Activated CD4-positive, alpha-beta T cell treated with anti-CD3 and anti-CD28 coated beads for 4 hours (primary cell): ENCODE results near the gene HOXB1.
"Not testable (repeated sequence)": the region's sequence is repeated elsewhere in the genome, so short reads cannot be mapped to it uniquely, and the experiment has no call there.

ENCODE experiments used
- DNase-seq, 2 donors: peaks; one replicate each; pipeline ENCODE4 v3.0.0-alpha.2; 2020

HOXB1 gene

DNA sequence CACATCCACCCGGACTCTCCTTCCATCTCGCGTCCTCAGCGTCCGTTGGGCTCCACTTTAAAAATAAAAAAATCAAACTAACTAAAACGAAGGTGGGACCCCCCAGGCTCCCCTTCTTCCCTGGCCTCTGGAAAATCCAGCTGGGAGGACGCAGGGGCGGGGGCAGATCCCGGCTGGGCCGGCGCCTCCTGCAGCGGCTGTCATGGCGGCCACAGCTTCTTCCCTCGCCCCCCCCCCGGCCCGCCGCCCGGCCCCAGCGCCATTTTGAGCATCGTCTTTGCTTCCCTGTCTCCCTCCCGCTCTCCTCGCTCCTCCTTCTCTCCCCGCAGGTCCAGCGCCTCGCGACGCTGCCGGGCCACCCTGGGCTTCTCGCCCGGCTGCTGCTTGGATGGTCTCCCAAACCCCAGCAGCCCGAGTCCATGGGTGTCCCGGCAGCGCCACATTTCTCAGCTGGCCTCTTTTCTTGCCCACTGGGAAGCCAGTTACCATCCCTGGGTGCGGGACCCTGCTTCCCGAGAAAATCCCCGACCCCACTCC, 10.8 kb upstream of the HOXB1 start:
- peak; percentile 33 to 43 for DNase-seq

DNA sequence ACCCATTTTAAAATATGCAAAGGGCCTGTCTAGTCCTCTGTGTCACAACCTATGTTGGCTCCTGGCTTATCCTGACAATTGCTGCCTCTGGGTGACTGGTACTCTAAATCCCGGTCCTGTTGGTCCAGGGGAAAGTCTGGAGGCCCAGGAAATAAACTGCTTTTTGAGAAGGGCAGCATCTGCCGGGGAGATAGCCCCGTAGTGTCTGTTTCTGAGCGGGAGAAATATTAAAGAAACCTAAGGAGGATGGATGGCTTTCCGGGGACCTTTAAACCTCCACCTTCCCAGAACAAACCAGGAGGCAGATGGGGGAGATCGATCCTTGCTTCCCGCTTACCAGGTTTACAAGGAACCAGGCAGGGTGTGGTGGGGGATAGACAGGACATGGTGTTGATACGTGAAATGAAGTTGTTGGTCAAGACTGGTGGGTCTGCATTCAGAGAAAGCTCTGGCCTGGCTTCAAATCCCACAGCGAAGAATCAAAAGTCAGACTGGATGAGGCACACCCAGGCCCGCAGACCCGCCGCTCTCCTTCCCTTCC, 10.3 kb upstream of the HOXB1 start:
- no peak for DNase-seq

DNA sequence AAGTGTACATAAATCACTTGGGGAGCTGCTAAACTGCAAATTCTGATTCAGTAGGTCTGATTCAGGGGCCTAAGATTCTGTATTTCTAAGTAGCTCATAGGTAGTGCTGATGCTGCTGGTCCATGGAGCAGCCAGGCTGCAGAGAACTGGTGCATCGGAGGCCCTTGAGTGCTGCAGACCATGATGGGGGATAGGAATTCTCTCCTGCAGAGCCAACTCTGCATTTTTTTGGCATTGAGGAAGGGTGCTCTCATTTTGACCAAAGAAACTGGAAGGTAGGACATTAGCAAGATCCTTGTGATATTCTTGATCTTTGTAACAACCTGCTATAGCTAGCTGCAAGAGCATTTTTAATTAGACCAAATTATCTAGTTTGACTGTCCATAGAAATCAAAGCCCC, 9.4 kb upstream of the HOXB1 start:
- no peak for DNase-seq

DNA sequence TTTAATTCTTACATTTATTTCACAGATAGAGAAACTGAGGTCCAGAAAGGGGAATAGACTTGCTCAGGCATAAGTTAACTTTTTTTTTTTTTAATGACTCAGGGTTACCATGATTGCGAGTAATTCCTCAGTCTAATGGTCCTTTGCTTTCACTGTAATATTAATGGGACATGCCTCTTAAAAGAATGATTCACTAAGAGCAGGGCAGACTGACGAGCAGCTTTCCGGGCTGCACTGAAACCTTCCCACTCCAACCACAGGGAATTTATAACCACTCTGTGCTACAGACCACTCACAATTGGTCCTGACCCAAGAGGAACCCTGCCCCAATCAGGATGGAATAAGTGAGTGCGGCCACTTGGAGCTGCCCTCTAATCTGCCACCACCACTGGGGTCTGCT, 8.4 kb upstream of the HOXB1 start:
- DNase-seq, result no peak

DNA sequence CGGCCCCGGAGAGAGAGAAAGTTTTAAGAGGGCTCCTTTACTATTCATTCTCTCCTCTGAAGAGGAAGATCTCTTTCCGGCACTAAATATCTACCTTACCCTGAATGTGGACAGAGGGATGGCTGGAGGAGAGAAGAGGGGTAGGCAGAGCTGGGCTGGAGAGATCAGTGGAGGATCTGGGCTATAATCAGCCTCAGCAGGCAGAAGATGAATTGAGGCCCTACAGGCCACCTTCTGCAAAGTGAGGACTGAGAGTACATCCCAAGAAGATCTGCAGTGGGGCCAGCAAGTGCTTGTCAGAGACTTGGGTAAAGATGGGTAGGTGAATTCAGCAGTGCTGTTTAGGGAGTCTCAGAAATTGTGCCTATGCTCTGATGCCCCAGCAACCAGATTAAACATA, 6.5 kb upstream of the HOXB1 start:
- no peak for DNase-seq

DNA sequence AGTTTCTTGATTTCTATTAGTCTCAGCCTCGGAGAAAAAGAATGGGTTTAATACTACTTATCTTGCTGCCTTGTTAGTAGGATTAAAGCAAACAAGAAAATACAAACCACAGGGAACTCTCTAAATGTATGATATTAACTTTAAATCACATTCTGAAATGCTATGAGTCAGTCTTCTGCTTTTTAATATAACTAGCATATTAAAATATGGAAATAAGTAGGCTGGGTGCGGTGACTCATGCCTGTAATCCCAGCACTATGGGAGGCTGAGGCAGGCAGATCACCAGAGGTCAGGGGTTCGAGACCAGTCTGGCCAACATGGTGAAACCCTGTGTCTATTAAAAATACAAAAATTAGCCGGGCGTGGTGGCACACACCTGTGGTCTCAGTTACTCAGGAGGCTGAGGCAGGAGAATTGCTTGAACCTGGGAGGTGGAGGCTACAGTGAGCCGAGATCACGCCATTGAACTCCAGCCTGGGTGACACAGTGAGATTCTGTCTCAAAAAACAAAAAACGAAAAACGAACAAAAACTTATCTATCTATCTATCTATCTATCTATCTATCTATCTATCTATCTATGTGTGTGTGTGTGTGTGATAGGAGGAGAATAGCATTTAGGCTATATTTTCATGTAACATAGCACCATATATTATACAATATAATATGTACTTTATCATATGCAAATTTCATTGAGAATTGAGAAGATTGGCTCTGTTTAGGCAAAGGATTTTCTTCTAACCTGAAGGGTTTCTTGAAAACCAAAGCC, 5.2 kb upstream of the HOXB1 start:
- DNase-seq, result not testable (repeated sequence)

DNA sequence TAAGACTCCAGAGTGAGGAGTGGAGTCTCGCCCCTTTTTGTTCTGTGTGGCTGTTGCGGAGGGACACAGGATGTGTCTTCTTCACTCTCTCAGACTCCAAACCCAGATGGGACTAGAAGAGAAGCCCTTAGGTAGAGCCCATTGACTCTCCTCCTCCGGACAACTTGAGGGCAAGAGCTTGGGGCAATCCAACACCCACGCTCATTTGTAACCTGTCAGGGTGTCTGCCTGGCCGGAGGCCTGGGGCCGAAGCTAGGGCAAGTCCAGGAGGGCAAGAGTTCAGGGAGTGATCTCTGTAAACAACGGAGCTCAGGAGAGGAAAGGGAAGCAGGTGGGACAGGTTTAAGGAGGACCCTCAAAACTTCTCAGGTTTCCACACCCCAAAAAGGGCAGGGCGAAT, 1.4 kb upstream of the HOXB1 start:
- no peak for DNase-seq

DNA sequence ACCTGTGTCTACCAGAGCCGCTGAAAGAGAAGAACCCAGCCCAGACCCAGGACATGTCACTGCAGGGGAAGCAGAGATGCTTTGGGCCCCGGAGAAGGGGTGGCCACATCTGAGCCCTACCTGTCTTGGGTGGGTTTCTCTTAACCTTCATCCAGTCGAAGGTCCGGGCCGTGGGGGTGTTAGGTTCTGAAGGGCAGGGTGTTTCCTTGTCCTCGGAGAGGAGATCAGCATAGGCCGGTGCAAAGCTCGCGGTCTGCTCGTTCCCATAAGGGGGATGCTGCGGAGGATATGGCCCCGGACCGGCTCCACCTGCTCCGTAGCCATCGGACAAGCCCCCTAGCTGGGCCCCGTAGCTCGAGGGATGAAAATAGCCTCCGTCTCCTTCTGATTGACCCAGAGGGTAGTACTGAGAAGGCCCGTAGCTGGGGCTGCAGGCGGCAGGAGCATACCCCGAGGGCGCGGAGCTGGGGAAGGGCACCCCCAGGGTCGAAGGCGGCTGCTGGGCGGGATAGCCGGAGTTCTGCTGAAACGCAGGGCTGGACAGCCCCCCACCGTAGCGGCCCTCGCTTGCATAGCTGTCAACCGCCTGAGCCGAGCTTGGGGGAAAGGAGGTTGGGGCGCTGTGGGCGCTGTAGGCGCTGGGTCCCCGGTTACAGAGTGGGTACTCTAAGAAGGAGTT, 464 bp downstream of the HOXB1 start:
- DNase-seq, result no peak

DNA sequence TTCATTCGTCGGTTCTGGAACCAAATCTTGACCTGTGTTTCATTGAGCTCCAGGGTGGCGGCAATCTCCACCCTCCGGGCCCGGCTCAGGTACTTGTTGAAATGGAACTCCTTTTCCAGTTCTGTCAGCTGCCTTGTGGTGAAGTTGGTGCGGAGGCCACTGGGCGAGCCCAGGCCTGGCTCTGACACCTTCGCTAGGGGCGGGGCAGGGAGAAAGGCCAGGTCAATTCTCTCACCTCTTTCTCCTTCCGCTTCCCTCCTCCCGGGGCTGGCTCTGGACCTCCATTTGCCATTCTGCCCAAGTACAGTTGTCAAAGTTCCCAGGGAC, 1.2 kb downstream of the HOXB1 start:
- no peak for DNase-seq

DNA sequence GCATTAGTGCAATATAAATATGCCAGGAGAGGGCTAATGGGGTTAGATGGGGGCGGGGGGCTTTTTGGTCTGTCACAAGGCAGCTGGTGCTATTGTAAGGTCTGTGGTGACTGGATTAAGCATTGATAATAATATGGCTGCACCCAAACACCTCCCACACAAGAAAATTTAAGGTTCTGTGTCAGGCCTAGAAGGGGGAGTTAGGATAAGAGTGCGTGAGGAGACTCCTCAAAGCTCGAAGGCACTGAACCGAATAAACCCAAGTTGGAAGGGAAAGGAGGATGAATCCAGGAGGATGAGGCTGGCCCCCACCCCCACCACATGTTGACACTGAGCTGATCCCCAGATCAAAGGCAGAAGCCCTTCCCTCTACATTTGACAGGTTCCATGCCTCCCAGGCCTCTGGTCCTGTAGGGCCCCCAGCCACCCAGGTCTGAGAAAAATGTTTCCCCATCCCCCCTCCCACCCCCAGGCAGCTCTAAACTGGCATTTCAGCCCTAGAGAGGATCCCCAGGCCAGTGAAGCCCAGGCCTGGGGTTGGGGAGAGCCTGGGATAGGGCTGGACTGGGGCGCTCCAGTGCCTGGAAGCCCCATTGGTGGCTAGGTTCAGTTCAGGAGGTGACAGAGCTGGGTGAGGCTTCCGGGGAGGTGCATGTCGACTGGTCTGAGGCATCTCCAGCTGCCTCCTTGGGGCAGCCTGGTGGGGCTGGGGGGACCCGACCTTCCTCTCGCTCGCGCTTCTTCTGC, 1.7 kb downstream of the HOXB1 start:
- DNase-seq, result no peak

DNA sequence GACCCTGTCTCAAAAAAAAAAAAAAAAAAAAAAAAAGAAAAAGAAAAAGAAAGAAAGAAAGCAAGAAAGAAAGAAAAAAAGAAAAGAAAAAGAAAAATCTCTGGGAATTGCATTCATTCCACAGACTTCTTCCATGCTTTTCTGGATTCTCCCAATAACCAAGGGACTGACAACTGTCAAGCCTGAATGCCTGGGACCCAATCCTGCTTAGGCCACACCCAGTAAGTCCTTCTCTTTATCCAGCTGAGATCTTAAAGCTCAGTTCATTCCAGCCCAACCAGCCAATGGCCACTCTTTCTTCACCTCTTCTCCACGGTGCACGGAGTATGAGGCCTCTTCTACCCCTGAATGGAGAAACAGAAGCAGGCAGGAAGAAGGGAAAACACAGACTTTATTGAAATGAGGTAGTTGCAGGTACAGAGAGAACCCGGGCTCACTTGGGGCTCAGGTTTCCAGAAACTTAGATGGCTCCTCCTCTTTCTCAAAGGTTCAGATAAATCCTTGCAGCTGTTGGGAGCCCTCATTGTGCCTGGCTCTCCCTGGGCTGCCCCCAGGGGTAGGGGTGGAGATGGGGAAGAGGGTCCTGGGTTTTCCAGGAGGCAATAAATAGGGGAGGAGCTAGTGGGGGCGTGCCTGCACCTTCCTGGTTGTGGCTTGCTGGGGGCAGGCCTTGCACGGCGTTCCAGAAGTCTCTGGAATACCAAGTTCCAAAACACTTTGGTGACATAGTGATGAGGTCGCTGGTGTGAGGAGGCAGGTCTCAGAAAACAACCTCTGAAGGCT, 2.5 kb downstream of the HOXB1 start:
- no peak for DNase-seq

DNA sequence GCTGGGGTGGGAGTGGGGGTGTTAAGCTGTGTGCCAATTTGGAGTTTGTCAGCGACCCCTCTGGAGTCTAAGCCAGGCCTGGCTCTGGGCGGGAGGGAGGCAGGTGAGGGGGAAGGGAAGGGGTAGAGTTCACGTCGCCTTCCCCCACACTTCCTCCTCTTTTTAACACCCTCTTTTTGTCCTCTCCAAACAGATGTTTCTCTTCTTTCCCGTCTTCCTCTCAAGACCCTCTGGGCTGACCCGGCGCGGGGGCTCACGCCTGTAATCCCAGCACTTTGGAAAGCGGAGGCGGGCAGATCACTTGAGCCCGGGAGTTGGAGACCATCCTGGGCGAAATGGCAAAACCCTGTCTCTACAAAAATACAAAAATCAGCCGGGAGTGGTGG, 3.3 kb downstream of the HOXB1 start:
- no peak for DNase-seq

DNA sequence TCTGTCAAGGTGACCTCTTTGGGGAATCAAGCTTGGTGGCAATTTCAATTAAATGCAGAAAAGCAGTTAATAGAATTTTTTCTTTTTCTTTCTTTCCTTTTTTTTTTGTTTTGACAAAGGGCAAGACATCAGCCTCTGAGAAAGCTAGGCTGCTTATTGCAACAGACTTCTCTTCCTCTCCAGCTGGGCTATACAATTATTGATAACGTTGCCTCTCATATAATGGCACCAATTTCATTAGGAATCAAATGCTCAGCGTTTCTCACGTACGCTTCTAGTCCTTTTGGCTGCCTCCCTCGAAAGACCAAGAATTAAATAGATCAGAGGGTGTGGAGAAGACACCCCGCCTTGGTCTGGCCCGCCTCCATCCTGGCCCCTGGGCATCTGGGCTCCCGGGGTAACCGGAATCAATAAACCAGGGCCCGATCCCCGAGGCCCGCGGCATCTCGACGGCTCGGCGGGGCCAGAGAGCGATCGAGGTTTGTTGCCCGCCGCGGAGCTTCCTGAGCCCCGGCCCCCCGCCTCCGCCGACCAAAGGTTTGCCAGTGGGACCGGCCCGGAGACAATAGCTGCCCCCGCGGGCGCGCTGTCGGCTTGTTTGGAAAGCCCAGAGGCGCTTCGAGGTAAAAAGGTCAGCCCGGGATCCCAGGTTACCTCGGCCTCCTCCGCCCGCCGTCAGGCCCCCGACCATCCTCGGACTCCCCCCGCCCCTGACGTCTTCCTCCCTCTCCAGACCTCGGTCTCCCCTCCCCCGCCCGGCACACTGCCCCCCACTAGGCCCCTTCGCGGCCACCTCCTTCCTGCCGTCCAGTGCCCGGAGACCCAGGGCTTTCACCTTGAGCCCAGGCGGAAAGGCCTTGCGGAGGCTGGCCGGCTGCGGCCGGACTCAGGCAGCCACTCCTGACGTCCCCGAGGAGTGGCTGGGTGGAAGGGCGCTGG, 3.9 kb downstream of the HOXB1 start:
- DNase-seq, result no peak

DNA sequence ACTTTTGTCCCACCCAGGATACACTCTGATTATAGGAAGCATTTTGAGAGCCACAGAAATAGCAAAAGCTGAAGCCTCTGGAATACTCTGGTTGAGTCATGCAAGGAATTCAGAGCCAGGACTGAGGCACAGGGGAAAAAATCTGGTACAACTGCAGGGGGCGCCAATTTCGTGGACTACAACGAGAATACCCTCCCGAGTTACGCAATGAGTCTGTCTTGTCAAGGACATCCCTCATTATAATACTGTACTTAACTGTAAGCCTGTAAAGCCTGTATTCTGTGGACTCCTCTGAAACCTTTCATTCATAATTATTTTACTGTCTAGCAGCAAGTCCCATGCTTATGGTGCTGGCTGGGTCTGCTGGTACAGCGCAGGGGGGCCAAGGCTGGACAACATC, 7.8 kb downstream of the HOXB1 start:
- no peak for DNase-seq

DNA sequence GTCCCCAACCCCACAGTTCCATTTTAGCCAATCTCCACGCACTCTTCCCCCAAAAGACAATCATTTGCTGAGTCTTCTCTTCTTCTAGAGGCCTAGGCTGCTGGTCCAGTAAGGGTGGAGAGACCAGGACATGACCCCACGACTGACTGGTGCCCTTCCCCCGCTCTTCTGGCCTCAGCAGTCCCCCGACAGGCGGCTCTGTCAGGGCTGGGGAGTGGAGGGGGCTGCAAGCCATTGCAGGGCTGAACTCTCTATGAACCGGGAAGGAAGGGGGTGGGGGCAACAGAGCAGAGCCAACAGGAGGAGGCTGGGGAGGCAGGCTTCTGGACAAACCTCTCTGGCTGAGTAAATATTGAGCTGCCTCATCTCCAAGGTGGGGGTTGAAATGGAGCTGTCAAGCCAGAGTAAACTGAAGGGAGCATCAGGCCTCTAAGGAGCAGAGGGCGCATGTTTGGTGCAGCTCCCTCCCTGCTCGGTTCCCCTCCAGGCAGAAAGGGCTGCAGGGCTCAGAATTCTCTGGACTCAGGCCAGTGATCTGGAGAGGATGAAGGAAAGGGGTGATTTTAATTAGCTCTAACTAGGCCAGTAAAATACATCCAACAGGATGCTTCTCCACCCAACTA, 8.7 kb downstream of the HOXB1 start:
- no peak for DNase-seq

DNA sequence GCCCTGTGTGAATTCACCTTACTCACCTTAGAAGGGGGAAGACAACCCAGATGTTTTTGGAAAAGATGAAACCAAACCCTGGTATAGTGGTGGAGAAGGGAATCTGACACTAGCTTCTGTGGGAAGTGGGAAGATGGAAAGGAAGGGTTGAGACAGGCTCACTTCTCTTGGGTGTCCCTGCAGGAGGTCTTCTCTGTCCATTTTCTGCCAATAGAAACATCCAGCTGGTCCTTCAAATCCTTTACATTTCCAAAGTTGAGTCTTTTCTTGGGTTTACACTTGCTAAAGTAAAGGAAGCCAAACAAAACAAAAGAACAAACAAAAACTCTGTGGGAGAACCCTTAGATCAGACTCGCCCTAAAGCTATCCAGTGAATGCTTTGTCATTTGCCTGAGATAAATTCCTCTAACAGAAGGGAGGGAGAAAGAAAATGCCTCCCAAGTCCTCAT, 10.2 kb downstream of the HOXB1 start:
- DNase-seq, result no peak

DNA sequence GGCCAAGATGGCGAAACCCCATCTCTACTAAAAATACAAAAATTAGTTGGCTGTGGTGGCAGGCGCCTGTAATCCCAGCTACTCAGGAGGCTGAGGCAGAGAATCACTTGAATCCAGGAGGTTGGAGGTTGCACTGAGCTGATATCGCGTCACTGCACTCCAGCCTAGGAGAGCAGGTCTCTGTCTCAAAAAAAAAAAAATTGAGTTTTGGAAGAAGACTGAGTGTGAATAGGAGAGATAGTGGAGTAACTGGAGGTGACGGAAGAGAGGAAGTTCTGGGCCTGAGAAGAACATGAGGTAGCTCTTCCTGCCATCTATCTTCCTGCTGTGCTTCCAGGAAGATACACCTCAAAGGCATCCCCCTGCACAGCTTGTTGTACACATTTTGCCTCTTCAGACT, 11.4 kb downstream of the HOXB1 start:
- DNase-seq, result no peak

DNA sequence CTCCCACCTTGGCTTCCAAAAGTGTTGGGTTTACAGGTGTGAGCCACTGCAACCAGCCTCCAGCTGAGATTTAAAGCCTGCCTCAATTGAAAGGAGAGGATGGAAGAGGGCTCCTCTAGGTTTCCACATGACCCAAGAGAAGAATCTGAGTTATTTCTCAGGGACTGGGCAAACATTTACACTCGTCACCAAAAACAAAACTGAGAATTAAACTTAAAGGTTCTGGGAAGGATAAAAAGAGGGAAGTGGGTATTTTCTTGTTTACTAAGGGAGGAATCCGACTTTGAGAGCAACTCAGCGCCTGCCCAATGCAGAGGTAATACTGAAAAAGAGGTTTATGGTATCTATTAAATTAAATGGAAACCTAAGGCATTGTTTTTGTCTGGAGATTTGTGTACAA, 13.3 kb downstream of the HOXB1 start:
- no peak for DNase-seq

DNA sequence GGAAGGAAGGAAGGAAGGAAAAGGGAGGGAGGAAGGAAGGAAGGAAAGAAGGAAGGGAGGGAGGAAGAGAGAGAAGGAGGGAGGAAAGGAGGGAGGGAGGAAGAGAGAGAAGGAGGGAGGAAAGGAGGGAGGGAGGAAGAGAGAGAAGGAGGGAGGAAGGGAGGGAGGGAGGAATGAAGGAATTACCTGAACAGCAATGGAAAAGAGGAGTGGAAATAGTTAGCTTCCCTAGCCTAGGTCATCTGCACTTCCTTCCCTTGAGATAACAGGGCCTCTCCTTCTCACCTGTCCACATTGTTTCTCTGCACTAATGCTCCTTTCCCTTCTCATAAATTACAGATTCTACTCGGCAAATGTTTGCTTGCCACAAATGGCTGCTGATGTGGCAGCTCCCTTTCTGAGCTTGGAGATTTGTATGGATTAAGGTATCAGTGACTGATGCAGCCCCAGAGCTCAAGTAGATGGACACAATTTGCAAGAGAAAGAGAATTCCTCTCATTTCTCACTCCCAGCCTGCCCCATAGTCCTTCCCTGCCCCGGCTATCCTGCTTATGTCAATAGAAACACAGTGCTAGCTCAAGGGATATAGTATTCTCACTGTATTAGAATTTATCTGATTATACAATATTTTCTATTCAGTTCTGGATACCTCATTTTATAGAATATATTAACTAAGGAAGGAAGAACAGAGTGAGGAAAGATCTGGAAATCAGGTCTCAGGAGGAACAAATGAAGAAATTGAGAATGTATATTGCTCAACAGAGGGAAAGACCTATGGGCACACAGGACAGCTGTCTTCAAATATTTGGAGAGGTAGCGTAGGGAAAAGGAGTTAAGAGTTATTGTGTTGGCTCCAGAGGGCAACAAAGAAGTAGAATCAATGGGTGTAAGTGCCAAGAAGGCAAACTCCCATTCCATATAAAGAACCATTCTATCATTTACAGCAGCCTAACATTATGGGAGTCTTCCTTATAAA, 14.6 kb downstream of the HOXB1 start:
- DNase-seq, result no peak

DNA sequence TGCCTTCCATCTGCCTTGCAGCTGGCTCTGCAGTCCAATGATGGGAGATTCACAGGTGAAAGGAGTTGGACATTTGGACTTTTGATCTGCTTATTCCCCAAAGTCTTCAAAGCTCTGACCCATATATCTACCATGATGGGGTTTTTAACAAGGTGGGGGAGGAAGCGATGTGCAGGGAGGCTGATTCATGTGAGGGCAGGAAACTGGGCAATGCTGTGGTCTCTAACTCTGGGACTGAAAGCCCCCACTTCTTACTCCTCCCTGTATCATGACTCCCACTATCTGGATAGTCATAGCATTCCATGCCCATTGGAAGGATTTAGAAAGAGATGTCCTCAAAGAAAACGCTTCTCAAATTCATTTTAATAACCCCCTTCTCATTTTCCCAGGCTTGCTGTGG, 16.3 kb downstream of the HOXB1 start:
- no peak for DNase-seq
